A673 (cell line): ENCODE data around the gene ZBTB34. TPM values are rescaled to one million over a fixed set of nuclear protein-coding genes. Genes with fewer than 3 reads are reported as not detected.

Experiments used
- BruUV-seq: library from RNA; stranded (reverse); fragments of 400-500 nt; replicated peaks from 2 replicates; lab custom pipeline; 2021; lab: Mats Ljungman, UMichigan
- CTCF ChIA-PET: fragments of 300-600 bp; sonication (Branson Sonifier 250); formaldehyde crosslinking; loops from one replicate; lab custom pipeline; 2022; ENCODE audit warnings: antibody characterized with exemption; lab: Charles Lee
- POLR2A ChIA-PET: fragments of 300-600 bp; sonication (Branson Sonifier 250); formaldehyde crosslinking; loops from one replicate; lab custom pipeline; 2022; ENCODE audit warnings: antibody characterized with exemption; ENCODE audit not compliant: low non-redundant PET; lab: Charles Lee
- DNase-seq: peaks from one replicate; pipeline ENCODE4 v3.0.0-alpha.2; 2015; ENCODE audit warnings: low spot score
- H3K27ac ChIP-seq: fragments of 200-600 bp; sonication (generic); 2 replicates; pipeline ENCODE4 v1.5.1; 2016; ENCODE audit warnings: mixed run types, low read depth, mild to moderate bottlenecking, mixed read lengths, antibody characterized with exemption, low read length; ENCODE audit not compliant: poor library complexity, severe bottlenecking
- H3K27me3 ChIP-seq: fragments of 200-600 bp; sonication (generic); replicated peaks from 2 replicates; pipeline ENCODE4 v1.6.1; 2017; ENCODE audit warnings: mixed run types, low read depth, mild to moderate bottlenecking, mixed read lengths, antibody characterized with exemption, low read length; ENCODE audit not compliant: insufficient read depth, poor library complexity
- H3K36me3 ChIP-seq: fragments of 200-600 bp; sonication (generic); 2 replicates; pipeline ENCODE4 v1.6.1; 2016; ENCODE audit warnings: mixed run types, mild to moderate bottlenecking, mixed read lengths, antibody characterized with exemption, low read length; ENCODE audit not compliant: insufficient read depth, poor library complexity, severe bottlenecking
- H3K4me1 ChIP-seq: fragments of 200-600 bp; sonication (generic); 2 replicates; pipeline ENCODE4 v1.6.1; 2017; ENCODE audit warnings: mixed run types, mild to moderate bottlenecking, mixed read lengths, antibody characterized with exemption, low read length; ENCODE audit not compliant: insufficient read depth, poor library complexity, severe bottlenecking
- H3K4me3 ChIP-seq: fragments of 200-600 bp; sonication (generic); 2 replicates; pipeline ENCODE4 v1.5.1; 2016; ENCODE audit warnings: low read depth, mixed run types, mild to moderate bottlenecking, mixed read lengths, low read length; ENCODE audit not compliant: poor library complexity, severe bottlenecking
- H3K9me3 ChIP-seq: fragments of 200-600 bp; sonication (generic); 2 replicates; pipeline ENCODE4 v1.6.1; 2016; ENCODE audit warnings: mixed run types, low read depth, mild to moderate bottlenecking, mixed read lengths, antibody characterized with exemption, low read length; ENCODE audit not compliant: poor library complexity, severe bottlenecking
- CTCF ChIP-seq: fragments of 300-800, 200-600 bp; sonication (generic); conservative IDR thresholded peaks from 2 replicates; pipeline ENCODE4 v1.5.1; 2017; ENCODE audit warnings: low read depth, mild to moderate bottlenecking, antibody characterized with exemption, low read length, moderate library complexity, mixed read lengths
- EZH2 ChIP-seq: fragments of 200-600 bp; sonication (generic); IDR thresholded peaks from 2 replicates; pipeline ENCODE4 v1.6.1; 2017; ENCODE audit warnings: borderline replicate concordance, low read depth, mild to moderate bottlenecking, mixed read lengths, antibody characterized with exemption, low read length; ENCODE audit not compliant: poor library complexity, severe bottlenecking
- intact Hi-C: fragments of 100-400 bp; cut with micrococcal nuclease; formaldehyde crosslinking; loops from one replicate; pipeline ENCODE4 v1.10.0; 2022; ENCODE audit not compliant: unreplicated experiment
- total RNA-seq: library from RNA; stranded (reverse); gene quantifications from 2 replicates; pipeline ENCODE4 v1.2.3, GENCODE V29; 2021

Gene ZBTB34
- total RNA-seq, 1 experiment from 2014 or later, result 10.1 TPM

GRCh38 chr9:126839301-126839700 is 21.1 kb upstream of the ZBTB34 start:
- H3K27ac ChIP-seq, result no peak overlapping the region
- BruUV-seq, result no TSS peak
- H3K27me3 ChIP-seq, result no peaks in the 10 kb centered on the region
- DNase-seq, result no peak
- POLR2A ChIA-PET, result no interaction called here
- no peak for TF ChIP-seq CTCF
- TF ChIP-seq EZH2, result no peak
- no peaks in the 10 kb centered on the region for H3K4me1 ChIP-seq
- intact Hi-C loops, result no loop called here
- H3K9me3 ChIP-seq, result no peaks in the 10 kb centered on the region
- no peak overlapping the region for H3K4me3 ChIP-seq
- CTCF ChIA-PET, result no interaction called here
- peaks cover 5% of the 10 kb centered on the region for H3K36me3 ChIP-seq

GRCh38 chr9:126842220-126842842 is 18.1 kb upstream of the ZBTB34 start:
- H3K36me3 ChIP-seq, result no peaks in the 10 kb centered on the region
- intact Hi-C loops, result no loop called here
- CTCF ChIA-PET, result no interaction called here
- DNase-seq, result no peak
- TF ChIP-seq EZH2 (no peak), CTCF (no peak)
- H3K4me1 ChIP-seq, result no peaks in the 10 kb centered on the region
- H3K4me3 ChIP-seq, result no peak overlapping the region
- H3K9me3 ChIP-seq, result no peaks in the 10 kb centered on the region
- H3K27ac ChIP-seq, result no peak overlapping the region
- no TSS peak for BruUV-seq
- POLR2A ChIA-PET, result no interaction called here
- H3K27me3 ChIP-seq, result no peaks in the 10 kb centered on the region

- no peak for DNase-seq
- Histone ChIP-seq H3K27me3 (no peaks in the 10 kb centered on the region), H3K4me3 (no peak overlapping the region), H3K9me3 (no peaks in the 10 kb centered on the region), H3K36me3 (no peaks in the 10 kb centered on the region), H3K4me1 (no peaks in the 10 kb centered on the region), H3K27ac (no peak overlapping the region)
- BruUV-seq, result no TSS peak
- intact Hi-C loops, result no loop called here
- ChIA-PET POLR2A (no interaction called here), CTCF (no interaction called here)
- TF ChIP-seq EZH2, result no peak
- TF ChIP-seq CTCF, result no peak
Measured at GRCh38 chr9:126842977-126843799, 17.3 kb upstream of the ZBTB34 start.
